ENCODE results near the gene DNASE1L3.
"Not testable (repeated sequence)": the region's sequence is repeated elsewhere in the genome, so short reads cannot be mapped to it uniquely, and the experiment has no call there.

Gene DNASE1L3, protein sequence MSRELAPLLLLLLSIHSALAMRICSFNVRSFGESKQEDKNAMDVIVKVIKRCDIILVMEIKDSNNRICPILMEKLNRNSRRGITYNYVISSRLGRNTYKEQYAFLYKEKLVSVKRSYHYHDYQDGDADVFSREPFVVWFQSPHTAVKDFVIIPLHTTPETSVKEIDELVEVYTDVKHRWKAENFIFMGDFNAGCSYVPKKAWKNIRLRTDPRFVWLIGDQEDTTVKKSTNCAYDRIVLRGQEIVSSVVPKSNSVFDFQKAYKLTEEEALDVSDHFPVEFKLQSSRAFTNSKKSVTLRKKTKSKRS

GRCh38 chr3:58210761-58211460, at the start of gene DNASE1L3:
TSS of gene DNASE1L3 (minus strand) at chr3:58210972. CDS start at chr3:58210906, 66 bp downstream.
- in situ Hi-C loops (cut with HindIII; ENCODE audit: low sequenced_read_pairs): no loop called here

- in situ Hi-C loops (cut with HindIII; ENCODE audit: low sequenced_read_pairs): no loop called here
These were observed 49.5 kb upstream of the DNASE1L3 start for GRCh38 chr3:58260261-58260731.

GRCh38 chr3:58258392-58259055, 47.8 kb upstream of the DNASE1L3 start:
- in situ Hi-C loops (cut with HindIII; ENCODE audit: low sequenced_read_pairs): no loop called here

DNA sequence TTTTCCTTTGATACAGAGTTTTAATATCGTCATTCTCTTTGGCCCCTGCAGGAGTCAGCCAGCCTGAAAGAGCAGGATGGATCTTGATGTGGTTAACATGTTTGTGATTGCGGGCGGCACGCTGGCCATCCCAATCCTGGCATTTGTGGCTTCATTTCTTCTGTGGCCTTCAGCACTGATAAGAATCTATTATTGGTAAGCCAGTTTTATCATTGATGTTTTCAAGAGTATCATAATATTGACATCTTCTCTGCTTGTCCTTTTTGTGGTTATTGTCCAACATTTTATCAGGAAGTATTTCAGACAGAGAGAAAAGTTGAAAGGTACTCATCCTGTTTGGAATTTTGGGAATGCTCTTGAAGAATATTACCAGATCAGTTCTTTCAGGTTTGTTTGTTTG, 45.7 kb upstream of the DNASE1L3 start:
- in situ Hi-C loops (cut with HindIII; ENCODE audit: low sequenced_read_pairs): no loop called here

DNA sequence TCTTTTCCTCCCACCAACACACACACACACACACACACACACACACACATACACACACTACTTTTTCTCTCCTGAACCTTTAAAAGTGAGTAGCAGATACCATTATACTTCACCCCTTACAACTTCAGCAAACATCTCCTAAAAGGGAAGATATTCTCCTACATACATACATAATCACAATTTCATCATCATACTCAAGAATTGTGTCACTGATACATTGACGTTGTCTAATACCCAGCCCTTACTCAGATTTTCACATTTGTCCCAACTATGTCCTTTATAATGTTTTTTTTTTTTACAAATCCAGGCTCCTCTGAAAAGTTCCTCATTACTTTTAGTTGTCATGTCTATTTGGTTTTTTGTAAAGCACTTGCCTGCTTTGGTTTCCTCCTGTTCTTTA, 45.3 kb upstream of the DNASE1L3 start:
- in situ Hi-C loops (cut with HindIII; ENCODE audit: low sequenced_read_pairs): no loop called here

DNA sequence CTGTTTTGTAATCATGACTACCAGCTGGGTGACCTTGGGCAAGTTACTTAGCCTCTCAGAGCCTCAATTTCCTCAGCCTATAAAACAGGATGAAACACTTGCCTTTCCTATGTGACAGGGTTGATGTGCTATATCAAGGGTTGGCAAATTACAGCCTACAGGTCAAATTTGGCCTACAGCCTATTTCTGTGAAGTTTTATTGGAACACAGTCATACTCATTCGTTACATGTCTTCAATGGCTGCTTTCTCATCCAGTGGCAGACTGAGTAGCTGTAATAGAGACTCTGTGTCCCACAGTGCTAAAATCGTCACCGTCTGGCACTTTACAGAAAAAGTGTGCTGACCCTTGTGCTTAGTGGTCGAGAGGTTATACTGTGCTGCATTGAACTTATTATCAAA, 43.4 kb upstream of the DNASE1L3 start:
- in situ Hi-C loops (cut with HindIII; ENCODE audit: low sequenced_read_pairs): no loop called here

DNA sequence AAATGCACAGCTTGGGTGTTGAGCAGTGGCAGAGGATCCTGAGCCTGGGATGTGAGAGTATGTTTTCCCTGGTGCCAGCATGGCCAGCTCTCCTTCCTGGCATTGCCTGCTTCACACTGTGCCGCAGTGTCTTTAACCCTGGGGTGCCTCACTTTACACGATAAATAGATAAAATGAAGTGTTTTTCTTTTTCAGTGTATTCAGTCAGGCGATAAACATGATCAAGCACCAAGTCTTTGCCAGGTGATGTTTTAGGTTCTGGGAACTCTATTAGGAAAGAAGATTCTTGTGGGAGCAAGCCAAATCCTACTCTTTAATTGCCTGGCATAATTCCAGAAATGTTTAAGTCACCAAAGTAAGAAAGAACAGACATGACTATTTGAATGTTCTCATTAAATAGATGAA, 40.9 kb upstream of the DNASE1L3 start:
- in situ Hi-C loops (cut with HindIII; ENCODE audit: low sequenced_read_pairs): no loop called here

GRCh38 chr3:58250093-58250707, 39.4 kb upstream of the DNASE1L3 start:
- in situ Hi-C loops (cut with HindIII; ENCODE audit: low sequenced_read_pairs): no loop called here

DNA sequence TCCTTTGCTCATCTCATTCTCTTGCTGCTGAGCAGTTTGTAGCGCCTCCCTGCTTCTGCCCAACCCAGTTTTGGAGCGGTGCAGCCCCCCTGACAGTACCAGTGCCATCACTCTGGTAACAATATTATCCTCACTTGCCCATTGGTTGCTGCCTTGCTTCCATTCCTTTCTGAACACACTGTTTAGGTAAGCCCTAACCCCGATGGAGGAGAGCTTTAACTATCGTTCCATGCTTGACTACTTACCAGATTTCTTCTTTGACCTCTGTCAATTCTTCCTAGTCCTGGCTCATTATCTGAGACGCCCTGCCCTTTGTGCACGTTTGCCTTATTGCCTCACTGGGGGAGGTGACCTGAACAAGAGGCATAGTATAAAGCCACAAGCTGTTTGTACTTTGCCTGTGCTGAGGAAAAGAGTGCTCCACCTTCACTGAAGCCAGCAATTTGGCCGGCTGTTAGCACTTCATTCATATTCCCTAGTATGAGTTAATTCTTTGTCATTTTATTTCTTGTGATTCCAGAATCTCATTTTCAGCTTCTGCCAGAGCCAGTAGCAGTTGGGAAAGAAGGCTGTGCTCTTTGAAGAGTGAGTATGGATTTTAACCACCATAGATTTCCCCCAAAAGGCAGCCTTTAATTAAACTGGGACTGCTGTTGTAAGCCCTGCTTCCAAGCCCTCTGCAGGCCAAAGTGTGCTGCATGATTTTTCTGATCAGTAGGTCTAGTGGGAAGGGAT, 38.8 kb upstream of the DNASE1L3 start:
- in situ Hi-C loops (cut with HindIII; ENCODE audit: low sequenced_read_pairs): no loop called here

GRCh38 chr3:58246148-58247047, 35.6 kb upstream of the DNASE1L3 start:
- in situ Hi-C loops (cut with HindIII; ENCODE audit: low sequenced_read_pairs): no loop called here

DNA sequence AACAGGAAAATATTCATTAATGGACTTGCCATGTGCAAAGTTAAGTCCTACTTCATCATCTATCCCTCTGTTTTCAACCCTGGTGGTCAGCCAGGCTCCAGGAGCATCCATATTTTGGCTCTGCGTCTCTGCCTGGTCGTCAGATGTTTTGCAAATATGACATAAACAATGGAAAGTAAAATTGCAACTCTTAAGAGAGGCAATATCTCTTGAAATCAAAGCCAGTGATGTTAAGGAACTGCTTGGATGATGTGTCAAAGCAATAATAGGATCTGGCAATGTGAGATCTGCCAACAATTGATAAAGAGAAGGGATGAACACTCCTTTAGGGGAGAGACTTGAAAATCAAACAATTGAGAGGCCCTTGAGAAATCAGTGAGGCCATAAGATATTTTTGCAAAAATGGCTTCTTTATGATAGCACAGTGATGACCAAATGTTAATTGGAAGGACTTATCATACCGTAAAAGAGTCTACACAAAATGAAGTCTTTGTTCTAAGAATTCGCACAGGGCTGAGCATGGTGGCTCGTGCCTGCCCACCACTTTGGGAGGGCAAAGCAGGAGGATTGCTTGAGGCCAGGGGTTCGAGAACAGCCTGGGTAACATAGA, 33.3 kb upstream of the DNASE1L3 start:
- in situ Hi-C loops (cut with HindIII; ENCODE audit: low sequenced_read_pairs): no loop called here

DNA sequence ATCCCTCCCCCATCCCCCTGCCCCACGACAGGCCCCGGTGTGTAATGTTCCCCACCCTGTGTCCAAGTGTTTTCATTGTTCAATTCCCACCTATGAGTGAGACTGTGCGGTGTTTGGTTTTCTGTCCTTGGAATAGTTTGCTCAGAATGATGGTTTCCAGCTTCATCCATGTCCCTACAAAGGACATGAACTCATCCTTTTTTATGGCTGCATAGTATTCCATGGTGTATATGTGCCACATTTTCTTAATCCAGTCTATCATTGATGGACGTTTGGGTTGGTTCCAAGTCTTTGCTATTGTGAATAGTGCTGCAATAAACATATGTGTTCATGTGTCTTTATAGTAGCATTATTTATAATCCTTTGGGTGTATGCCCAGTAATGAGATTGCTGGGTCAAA, 32.1 kb upstream of the DNASE1L3 start:
- in situ Hi-C loops (cut with HindIII; ENCODE audit: low sequenced_read_pairs): not testable (repeated sequence)

DNA sequence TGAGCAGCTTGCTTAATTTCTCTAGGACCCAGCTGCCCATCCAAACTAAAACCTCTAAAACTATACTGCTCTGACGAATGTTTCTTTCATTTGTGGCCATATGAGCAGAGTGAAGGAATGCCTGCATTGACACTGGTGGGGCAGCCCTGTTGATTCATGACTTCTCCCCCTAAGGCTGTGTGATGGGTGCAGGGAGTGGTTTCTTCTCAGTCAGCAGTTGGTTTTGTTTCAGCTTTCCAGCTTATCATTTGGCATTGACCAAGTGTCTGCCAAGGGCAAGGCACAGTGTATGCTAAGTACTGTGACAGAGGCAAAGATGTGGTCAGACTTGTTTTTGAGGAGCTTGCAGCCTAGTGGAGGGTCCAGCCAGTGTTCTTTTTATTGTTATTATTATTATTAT, 31.6 kb upstream of the DNASE1L3 start:
- in situ Hi-C loops (cut with HindIII; ENCODE audit: low sequenced_read_pairs): no loop called here

DNA sequence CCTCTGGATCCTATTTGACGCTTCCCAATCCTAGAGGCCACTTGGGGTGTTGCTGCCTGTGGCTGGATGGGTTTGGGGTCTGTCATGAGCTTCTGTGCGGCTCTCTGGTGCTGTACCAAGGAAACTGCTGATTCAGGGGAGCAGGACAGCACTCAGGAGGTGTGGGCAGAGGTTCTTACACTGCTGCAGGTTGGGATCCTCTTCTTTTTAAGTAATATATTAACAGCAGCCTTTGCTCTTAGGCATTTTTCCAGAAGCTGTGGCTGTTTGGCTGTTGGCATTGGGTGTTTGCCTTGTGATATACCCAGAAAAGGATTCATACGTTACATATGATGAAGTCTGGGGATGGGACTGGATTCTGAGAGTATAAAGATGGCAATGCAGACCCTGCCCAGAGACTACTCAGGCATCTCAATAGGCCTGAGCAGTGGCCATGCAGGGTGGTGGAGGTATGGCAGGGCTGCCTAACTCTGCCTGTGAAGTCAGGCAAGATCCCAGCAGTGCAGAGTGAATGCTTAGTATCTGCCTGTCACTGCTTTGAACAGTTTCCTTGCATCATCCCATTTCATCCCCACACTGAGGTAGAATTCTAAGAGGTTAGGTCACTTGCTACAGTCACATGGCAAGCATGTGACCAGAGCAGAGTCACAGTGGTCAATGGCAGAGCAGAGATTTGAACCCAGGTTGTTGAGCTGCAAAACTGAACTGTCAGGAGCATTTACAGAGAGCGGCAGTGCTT, 30.7 kb upstream of the DNASE1L3 start:
- in situ Hi-C loops (cut with HindIII; ENCODE audit: low sequenced_read_pairs): no loop called here

- in situ Hi-C loops (cut with HindIII; ENCODE audit: low sequenced_read_pairs): no loop called here
These were observed 28.1 kb upstream of the DNASE1L3 start for GRCh38 chr3:58238830-58239229.

- in situ Hi-C loops (cut with HindIII; ENCODE audit: low sequenced_read_pairs): no loop called here
These were observed 27.3 kb upstream of the DNASE1L3 start for GRCh38 chr3:58237941-58238681.

- in situ Hi-C loops (cut with HindIII; ENCODE audit: low sequenced_read_pairs): no loop called here
These were observed 26.6 kb upstream of the DNASE1L3 start, which contains the start of gene ABHD6 for GRCh38 chr3:58237238-58237940. TSS of gene ABHD6 (plus strand) at chr3:58237792. CDS start at chr3:58256587, 18,795 bp downstream.

All from DLD1 (cell line).